Endometrial microvascular endothelial cells (primary cell): ENCODE data around the gene POLD4. TPM values are rescaled to one million over a fixed set of nuclear protein-coding genes. Genes with fewer than 3 reads are reported as not detected.

ENCODE experiments used
- in situ Hi-C: cut with HindIII; loops from 2 replicates; pipeline ENCODE4 v1.10.0; 2017; ENCODE audit warnings: low sequenced_read_pairs, low pct_unique_long_range_greater_than_20kb; ENCODE audit errors: inconsistent ontology term
- total RNA-seq: library from RNA; depleted of rRNA; stranded (reverse); fragments of >200 nt; gene quantifications from one replicate; pipeline ENCODE4 v1.2.3, GENCODE V29; 2015; ENCODE audit errors: inconsistent ontology term

Gene POLD4
- total RNA-seq, 1 donor from 2014 or later, result 100 TPM

- in situ Hi-C loops, result no loop called here
These were observed 20.6 kb upstream of the POLD4 start for GRCh38 chr11:67373648-67374570.

GRCh38 chr11:67372993-67373647 is 19.8 kb upstream of the POLD4 start, which contains the start of gene CLCF1:
Gene CLCF1 (minus strand): TSS chr11:67373598. CDS start chr11:67373539, 59 bp downstream.
- in situ Hi-C loops, result no loop called here

GRCh38 chr11:67372321-67372992 is 19.1 kb upstream of the POLD4 start:
- in situ Hi-C loops, result no loop called here

GRCh38 chr11:67371911-67372320 is 18.6 kb upstream of the POLD4 start:
- in situ Hi-C loops, result no loop called here

- in situ Hi-C loops, result no loop called here
These were observed 18.0 kb upstream of the POLD4 start for GRCh38 chr11:67371189-67371910.

- in situ Hi-C loops, result no loop called here
These were observed 17.2 kb upstream of the POLD4 start for GRCh38 chr11:67370351-67371076.

- in situ Hi-C loops, result no loop called here
These were observed 16.5 kb upstream of the POLD4 start for GRCh38 chr11:67369801-67370284.

GRCh38 chr11:67369275-67369674 is 15.9 kb upstream of the POLD4 start:
- in situ Hi-C loops, result no loop called here

- in situ Hi-C loops, result no loop called here
These were observed 15.3 kb upstream of the POLD4 start for GRCh38 chr11:67368621-67369020.

GRCh38 chr11:67367761-67368227 is 14.4 kb upstream of the POLD4 start:
- in situ Hi-C loops, result no loop called here

- in situ Hi-C loops, result no loop called here
These were observed 13.8 kb upstream of the POLD4 start for GRCh38 chr11:67366961-67367760.

GRCh38 chr11:67366546-67366945 is 13.2 kb upstream of the POLD4 start:
- in situ Hi-C loops, result no loop called here

GRCh38 chr11:67365736-67366444 is 12.5 kb upstream of the POLD4 start:
- in situ Hi-C loops, result no loop called here

- in situ Hi-C loops, result no loop called here
These were observed 11.7 kb upstream of the POLD4 start for GRCh38 chr11:67364783-67365722.

- in situ Hi-C loops, result no loop called here
These were observed 10.8 kb upstream of the POLD4 start for GRCh38 chr11:67364169-67364568.
